Kidney epithelial cell (primary cell): Measurements from ENCODE around the gene BAHCC1. TPM values are rescaled to one million over a fixed set of nuclear protein-coding genes. Genes with fewer than 3 reads are reported as not detected.

Experiments used
- DNase-seq: peaks from one replicate; pipeline ENCODE4 v3.0.0-alpha.2; 2010; ENCODE audit warnings: low read depth
- H3K27me3 ChIP-seq: 2 replicates; pipeline ENCODE4 v1.6.0; 2011; ENCODE audit warnings: low read length; ENCODE audit not compliant: control insufficient read depth, insufficient read depth
- H3K36me3 ChIP-seq: 2 replicates; pipeline ENCODE4 v1.5.1; 2011; ENCODE audit warnings: low read length; ENCODE audit not compliant: control insufficient read depth, insufficient read depth
- H3K4me3 ChIP-seq: 2 replicates; pipeline ENCODE4 v1.5.1; 2011; ENCODE audit warnings: low read depth, mild to moderate bottlenecking, control low read depth, low read length
- CTCF ChIP-seq: IDR thresholded peaks from 2 replicates; pipeline ENCODE4 v1.5.1; 2011; ENCODE audit warnings: mild to moderate bottlenecking, moderate library complexity, low read length, control low read depth, inconsistent platforms; ENCODE audit not compliant: insufficient read depth, poor library complexity, severe bottlenecking
- total RNA-seq: library from RNA; depleted of rRNA; stranded (reverse); fragments of >200 nt; gene quantifications from 2 replicates; pipeline ENCODE4 v1.2.3, GENCODE V29; 2015

Gene BAHCC1
- total RNA-seq, 1 donor from 2014 or later: 6.6 TPM

GRCh38 chr17:81470270-81470943 is 75.2 kb downstream of the BAHCC1 start:
- no peak for TF ChIP-seq CTCF
- no peaks in the 10 kb centered on the region for H3K36me3 ChIP-seq
- DNase-seq: no peak
- no peak overlapping the region for H3K4me3 ChIP-seq
- no peaks in the 10 kb centered on the region for H3K27me3 ChIP-seq

- no peak overlapping the region for H3K4me3 ChIP-seq
- H3K36me3 ChIP-seq: no peaks in the 10 kb centered on the region
- DNase-seq: no peak
- no peak for TF ChIP-seq CTCF
- no peaks in the 10 kb centered on the region for H3K27me3 ChIP-seq
Measured at GRCh38 chr17:81470944-81471817, 75.9 kb downstream of the BAHCC1 start.

GRCh38 chr17:81471818-81472456 is 76.7 kb downstream of the BAHCC1 start:
- TF ChIP-seq CTCF: no peak
- Histone ChIP-seq H3K27me3 (no peaks in the 10 kb centered on the region), H3K4me3 (no peak overlapping the region), H3K36me3 (no peaks in the 10 kb centered on the region)
- DNase-seq: no peak

GRCh38 chr17:81473019-81473418 is 77.8 kb downstream of the BAHCC1 start:
- no peaks in the 10 kb centered on the region for H3K27me3 ChIP-seq
- H3K4me3 ChIP-seq: no peak overlapping the region
- no peak for DNase-seq
- TF ChIP-seq CTCF: no peak
- no peaks in the 10 kb centered on the region for H3K36me3 ChIP-seq

- no peak for TF ChIP-seq CTCF
- H3K4me3 ChIP-seq: no peak overlapping the region
Measured at GRCh38 chr17:81474958-81475357, 79.7 kb downstream of the BAHCC1 start.

More at GRCh38 chr17:81474958-81475357, 79.7 kb downstream of the BAHCC1 start:
- no peak for DNase-seq
- no peaks in the 10 kb centered on the region for H3K27me3 ChIP-seq
- no peaks in the 10 kb centered on the region for H3K36me3 ChIP-seq
